ENCODE data around the gene POLR2B. TPM values are rescaled to one million over a fixed set of nuclear protein-coding genes. Genes with fewer than 3 reads are reported as not detected.

The POLR2B gene
- total and polyA plus RNA-seq, 4 experiments from 2014 or later, result 53.6 to 136 (median 98.1) TPM

DNA sequence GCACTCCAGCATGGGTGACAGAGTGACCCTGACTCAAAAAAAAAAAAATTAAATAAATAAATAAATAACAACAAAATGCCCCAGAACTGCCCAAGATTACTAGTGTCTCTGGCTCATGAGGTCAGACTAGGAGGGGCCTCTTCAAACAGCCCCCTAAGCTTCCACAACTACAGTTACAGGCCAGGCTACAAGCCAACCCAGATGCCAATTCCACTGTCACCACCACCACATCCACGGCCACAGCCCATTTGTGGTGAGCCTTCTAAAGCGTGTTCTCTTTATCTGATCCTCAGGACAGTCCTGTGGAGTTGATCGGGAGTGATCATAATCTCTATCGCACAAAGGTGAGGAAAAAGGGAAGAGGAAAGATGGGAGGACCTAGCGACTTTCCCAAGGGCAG lies 94.9 kb downstream of the POLR2B start:
- intact Hi-C loops (cut with micrococcal nuclease), result no loop called here

DNA sequence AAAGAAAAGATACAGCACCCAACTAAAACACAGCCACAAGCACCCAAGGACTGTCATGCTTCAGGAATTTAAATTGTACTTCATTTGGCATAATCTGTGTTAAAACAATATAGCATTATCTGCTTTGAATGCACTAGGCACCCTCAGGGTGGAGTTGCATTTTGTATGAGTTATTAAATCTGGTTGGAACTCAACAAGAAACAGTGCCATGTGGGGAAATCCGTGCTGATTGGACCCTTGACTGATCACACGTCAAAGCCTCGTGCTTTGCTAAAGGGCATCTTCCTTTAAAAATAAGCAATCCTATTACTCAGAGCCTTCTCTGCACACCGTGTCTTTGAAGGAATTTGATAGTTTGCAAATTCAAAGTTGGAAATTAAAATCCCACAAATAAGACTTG lies 96.0 kb downstream of the POLR2B start:
- no peaks in the 10 kb centered on the region for H3K4me1 Mint-ChIP-seq
- DNase-seq, result no peak
- Histone ChIP-seq H3K36me3 (ENCODE audit: insufficient read depth, low read length) (no peaks in the 10 kb centered on the region), H3K4me3 (ENCODE audit: low read length in 2 of 2) (no peak overlapping the region), H3K4me1 (ENCODE audit: insufficient read depth, low read length) (no peaks in the 10 kb centered on the region), H3K27ac (ENCODE audit: low read depth, low read length) (no peak overlapping the region), H3K27me3 (ENCODE audit: insufficient read depth, low read length) (no peaks in the 10 kb centered on the region), H3K9me3 (ENCODE audit: control insufficient read depth in 1 of 2, low read length in 2 of 2) (no peaks in the 10 kb centered on the region)
- no peaks in the 10 kb centered on the region for H3K36me3 Mint-ChIP-seq
- H3K4me3 Mint-ChIP-seq, result no peak overlapping the region
- intact Hi-C loops (cut with micrococcal nuclease), result no loop called here
- H3K27me3 Mint-ChIP-seq, result peaks cover 19% of the 10 kb centered on the region in 2 donors
- peaks cover 0 to 5% (median 0%) of the 10 kb centered on the region in 8 donors for H3K9me3 Mint-ChIP-seq
- POLR2A ChIA-PET (ENCODE audit: partially characterized antibody), result no interaction called here
- no peak overlapping the region for H3K27ac Mint-ChIP-seq
- CTCF ChIA-PET (ENCODE audit: partially characterized antibody), result no interaction called here

More for the DNA sequence above, 94.9 kb downstream of the POLR2B start:
- H3K9me3 ChIP-seq (ENCODE audit: control insufficient read depth in 1 of 2, low read length in 2 of 2), result no peaks in the 10 kb centered on the region
- no peak overlapping the region for H3K27ac Mint-ChIP-seq
- no peak overlapping the region for H3K4me3 ChIP-seq (ENCODE audit: low read length in 2 of 2)
- no peaks in the 10 kb centered on the region for H3K36me3 ChIP-seq (ENCODE audit: insufficient read depth, low read length)
- ChIA-PET CTCF (ENCODE audit: partially characterized antibody) (no interaction called here), POLR2A (ENCODE audit: partially characterized antibody) (no interaction called here)
- H3K4me3 Mint-ChIP-seq, result no peak overlapping the region
- H3K27me3 ChIP-seq (ENCODE audit: insufficient read depth, low read length), result no peaks in the 10 kb centered on the region
- no peak for DNase-seq
- H3K9me3 Mint-ChIP-seq, result peaks cover 0 to 2% (median 0%) of the 10 kb centered on the region in 8 donors
- H3K4me1 Mint-ChIP-seq, result no peaks in the 10 kb centered on the region
- H3K36me3 Mint-ChIP-seq, result no peaks in the 10 kb centered on the region
- no peaks in the 10 kb centered on the region for H3K4me1 ChIP-seq (ENCODE audit: insufficient read depth, low read length)
- no peak overlapping the region for H3K27ac ChIP-seq (ENCODE audit: low read depth, low read length)
- peaks cover 17 to 18% of the 10 kb centered on the region in 2 donors for H3K27me3 Mint-ChIP-seq

DNA sequence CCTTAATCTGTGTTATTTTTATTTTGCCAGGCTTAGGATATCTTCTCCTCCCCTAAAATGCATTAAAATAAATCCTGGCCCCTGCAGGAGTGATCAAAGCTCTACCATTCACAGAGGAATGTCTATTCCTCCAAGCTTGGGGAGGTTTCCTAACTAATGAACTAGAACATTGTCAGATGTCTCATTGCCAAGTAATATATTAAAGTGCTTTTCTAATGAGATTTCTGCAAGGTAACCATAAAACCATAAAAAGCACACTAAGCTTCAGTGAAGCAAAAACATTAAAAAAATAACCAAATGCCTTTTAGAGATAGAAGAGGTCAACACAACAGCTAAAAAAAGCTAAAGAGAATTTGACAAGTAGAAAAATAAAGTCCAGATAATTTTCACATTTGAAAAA lies 96.7 kb downstream of the POLR2B start:
- CTCF ChIA-PET (ENCODE audit: partially characterized antibody), result no interaction called here
- H3K4me1 ChIP-seq (ENCODE audit: insufficient read depth, low read length), result no peaks in the 10 kb centered on the region
- no peaks in the 10 kb centered on the region for H3K9me3 ChIP-seq (ENCODE audit: control insufficient read depth in 1 of 2, low read length in 2 of 2)
- POLR2A ChIA-PET (ENCODE audit: partially characterized antibody), result no interaction called here
- no peaks in the 10 kb centered on the region for H3K4me1 Mint-ChIP-seq
- peaks cover 0 to 5% (median 0%) of the 10 kb centered on the region in 8 donors for H3K9me3 Mint-ChIP-seq
- no peak for DNase-seq
- H3K27ac ChIP-seq (ENCODE audit: low read depth, low read length), result no peak overlapping the region
- no peaks in the 10 kb centered on the region for H3K27me3 ChIP-seq (ENCODE audit: insufficient read depth, low read length)
- intact Hi-C loops (cut with micrococcal nuclease), result no loop called here
- no peaks in the 10 kb centered on the region for H3K36me3 Mint-ChIP-seq
- H3K27me3 Mint-ChIP-seq, result peaks cover 19% of the 10 kb centered on the region in 2 donors
- no peaks in the 10 kb centered on the region for H3K36me3 ChIP-seq (ENCODE audit: insufficient read depth, low read length)
- H3K4me3 Mint-ChIP-seq, result no peak overlapping the region
- no peak overlapping the region for H3K4me3 ChIP-seq (ENCODE audit: low read length in 2 of 2)
- H3K27ac Mint-ChIP-seq, result no peak overlapping the region

DNA sequence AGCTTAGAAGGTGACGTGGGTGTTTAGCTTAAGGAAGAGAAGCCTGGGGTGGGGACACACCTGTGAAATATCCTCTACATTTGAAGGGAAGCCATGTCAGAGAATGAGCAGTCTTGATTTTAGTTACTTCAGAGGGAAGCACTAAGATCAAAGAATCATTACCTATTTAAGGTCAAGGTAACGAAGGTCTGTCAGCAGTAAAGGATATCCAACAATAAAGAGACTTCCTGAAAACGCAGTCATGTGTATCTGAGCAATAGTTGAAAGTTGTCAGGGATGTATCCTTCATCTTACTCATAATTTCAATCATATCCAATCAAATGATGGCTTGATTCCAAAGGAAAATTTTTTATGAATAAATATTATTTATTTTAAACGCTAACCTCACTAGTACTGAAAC lies 98.0 kb downstream of the POLR2B start:
- H3K4me1 Mint-ChIP-seq, result no peaks in the 10 kb centered on the region
- Histone ChIP-seq H3K9me3 (ENCODE audit: control insufficient read depth in 1 of 2, low read length in 2 of 2) (no peaks in the 10 kb centered on the region), H3K27me3 (ENCODE audit: insufficient read depth, low read length) (no peaks in the 10 kb centered on the region), H3K27ac (ENCODE audit: low read depth, low read length) (no peak overlapping the region), H3K4me3 (ENCODE audit: low read length in 2 of 2) (no peak overlapping the region), H3K4me1 (ENCODE audit: insufficient read depth, low read length) (no peaks in the 10 kb centered on the region), H3K36me3 (ENCODE audit: insufficient read depth, low read length) (no peaks in the 10 kb centered on the region)
- peaks cover 0 to 5% (median 0%) of the 10 kb centered on the region in 8 donors for H3K9me3 Mint-ChIP-seq
- H3K4me3 Mint-ChIP-seq, result no peak overlapping the region
- DNase-seq, result no peak
- POLR2A ChIA-PET (ENCODE audit: partially characterized antibody), result no interaction called here
- intact Hi-C loops (cut with micrococcal nuclease), result no loop called here
- CTCF ChIA-PET (ENCODE audit: partially characterized antibody), result no interaction called here
- H3K36me3 Mint-ChIP-seq, result no peaks in the 10 kb centered on the region
- no peak overlapping the region for H3K27ac Mint-ChIP-seq
- H3K27me3 Mint-ChIP-seq, result peaks cover 16 to 19% of the 10 kb centered on the region in 2 donors

DNA sequence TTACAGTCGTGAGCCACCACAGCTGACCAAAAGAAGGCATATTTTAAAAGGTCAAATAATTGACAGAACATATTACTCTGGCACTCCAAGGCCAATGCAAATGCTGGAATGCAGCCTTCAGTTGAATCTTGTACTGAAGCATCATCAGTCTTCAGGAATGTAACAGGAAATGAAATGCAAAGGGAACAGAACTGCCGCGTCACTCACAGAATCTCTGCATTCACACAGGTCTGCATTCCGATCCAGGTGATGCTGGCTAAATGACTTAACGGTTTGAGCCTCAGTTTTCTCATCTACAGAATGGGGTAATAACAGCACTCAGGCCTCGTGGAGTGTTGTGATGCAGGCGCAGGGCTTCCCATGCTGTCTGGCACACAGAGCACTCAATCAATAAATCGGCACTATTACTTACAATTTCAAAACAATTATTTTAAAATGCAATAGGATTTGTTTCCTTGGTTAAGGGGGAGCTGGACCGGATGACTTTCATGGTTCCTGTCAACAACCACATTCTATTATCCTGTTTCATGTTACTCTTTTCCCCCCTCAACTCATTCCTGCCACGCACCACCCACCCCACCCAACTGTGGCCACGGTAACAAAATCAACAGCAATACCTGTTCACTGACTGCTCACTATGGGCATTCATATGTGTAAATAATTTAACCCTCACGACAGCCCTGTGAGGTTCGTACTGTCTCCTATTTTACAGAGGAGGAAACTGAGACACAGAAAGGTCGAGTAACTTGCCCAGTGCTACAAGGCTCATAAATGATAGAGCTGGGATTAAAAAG lies 99.1 kb downstream of the POLR2B start:
- DNase-seq, result no peak
- Mint-ChIP-seq H3K36me3 (no peaks in the 10 kb centered on the region), H3K27ac (no peak overlapping the region), H3K4me3 (no peak overlapping the region), H3K4me1 (no peaks in the 10 kb centered on the region), H3K27me3 (peaks cover 16 to 19% of the 10 kb centered on the region in 2 donors), H3K9me3 (peaks cover 0 to 5% (median 0%) of the 10 kb centered on the region in 8 donors)
- H3K4me3 ChIP-seq (ENCODE audit: low read length in 2 of 2), result no peak overlapping the region
- no peaks in the 10 kb centered on the region for H3K4me1 ChIP-seq (ENCODE audit: insufficient read depth, low read length)
- no peaks in the 10 kb centered on the region for H3K27me3 ChIP-seq (ENCODE audit: insufficient read depth, low read length)
- intact Hi-C loops (cut with micrococcal nuclease), result no loop called here
- ChIA-PET CTCF (ENCODE audit: partially characterized antibody) (no interaction called here), POLR2A (ENCODE audit: partially characterized antibody) (no interaction called here)
- H3K27ac ChIP-seq (ENCODE audit: low read depth, low read length), result no peak overlapping the region
- no peaks in the 10 kb centered on the region for H3K36me3 ChIP-seq (ENCODE audit: insufficient read depth, low read length)
- no peaks in the 10 kb centered on the region for H3K9me3 ChIP-seq (ENCODE audit: control insufficient read depth in 1 of 2, low read length in 2 of 2)

DNA sequence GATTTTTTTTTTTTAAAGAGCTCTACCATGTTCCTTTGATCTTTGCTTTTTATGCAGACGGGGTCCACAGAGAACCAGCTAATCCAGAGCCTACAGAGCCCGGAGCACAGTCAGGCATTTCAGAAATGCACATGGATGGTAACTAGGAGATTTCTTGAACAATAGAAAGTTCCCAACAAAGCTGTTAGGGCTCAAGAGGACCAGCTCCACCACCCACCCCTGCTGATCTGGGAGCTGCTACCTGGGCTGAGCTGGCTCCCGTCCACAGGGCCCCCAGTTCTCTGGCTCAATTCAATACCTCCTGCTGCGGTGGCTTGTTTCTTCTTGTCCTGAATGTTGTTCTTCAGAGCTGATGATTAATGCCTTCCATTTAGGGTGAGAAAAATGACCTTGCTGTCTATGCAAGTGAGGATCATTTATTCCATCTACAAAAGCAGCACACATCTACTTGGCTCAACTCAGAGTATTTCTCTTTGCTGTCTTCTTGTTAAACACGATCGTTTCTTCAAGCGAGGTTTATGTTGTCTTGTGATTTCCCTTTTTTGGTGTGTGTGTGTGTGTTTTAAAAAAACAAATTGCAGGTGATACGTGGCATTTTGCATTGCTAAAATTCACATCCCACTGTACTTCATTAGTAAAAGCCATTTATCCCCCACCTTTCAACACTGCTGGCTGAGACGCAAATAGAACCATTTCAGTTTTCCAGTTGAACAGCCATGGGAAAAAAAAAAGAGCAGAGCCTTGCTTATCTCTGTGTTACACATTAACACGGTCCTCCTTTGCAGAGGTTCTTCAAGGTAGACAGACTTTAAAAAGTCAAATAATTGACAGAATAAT lies 100.2 kb downstream of the POLR2B start:
- Mint-ChIP-seq H3K27me3 (peaks cover 16 to 17% of the 10 kb centered on the region in 2 donors), H3K4me1 (no peaks in the 10 kb centered on the region), H3K9me3 (peaks cover 0 to 3% (median 0%) of the 10 kb centered on the region in 8 donors), H3K4me3 (no peak overlapping the region), H3K36me3 (no peaks in the 10 kb centered on the region), H3K27ac (no peak overlapping the region)
- H3K4me1 ChIP-seq (ENCODE audit: insufficient read depth, low read length), result no peaks in the 10 kb centered on the region
- no peak for DNase-seq
- no peak overlapping the region for H3K4me3 ChIP-seq (ENCODE audit: low read length in 2 of 2)
- H3K9me3 ChIP-seq (ENCODE audit: control insufficient read depth in 1 of 2, low read length in 2 of 2), result no peaks in the 10 kb centered on the region
- intact Hi-C loops (cut with micrococcal nuclease), result no loop called here
- H3K36me3 ChIP-seq (ENCODE audit: insufficient read depth, low read length), result no peaks in the 10 kb centered on the region
- H3K27ac ChIP-seq (ENCODE audit: low read depth, low read length), result no peak overlapping the region
- POLR2A ChIA-PET (ENCODE audit: partially characterized antibody), result no interaction called here
- H3K27me3 ChIP-seq (ENCODE audit: insufficient read depth, low read length), result no peaks in the 10 kb centered on the region
- CTCF ChIA-PET (ENCODE audit: partially characterized antibody), result no interaction called here
